H1 (cell line): ENCODE data around the gene AQP11. TPM values are rescaled to one million over a fixed set of nuclear protein-coding genes. Genes with fewer than 3 reads are reported as not detected.

Experiments
- CTCF ChIA-PET: fragments of 300-600 bp; sonication (Branson Sonifier 250); formaldehyde crosslinking; loops from one replicate; lab custom pipeline; 2021; ENCODE audit not compliant: partially characterized antibody; lab: Charles Lee
- POLR2A ChIA-PET: fragments of 300-600 bp; sonication (Branson Sonifier 250); formaldehyde crosslinking; loops from one replicate; lab custom pipeline; 2021; ENCODE audit warnings: inconsistent platforms; ENCODE audit not compliant: partially characterized antibody; lab: Charles Lee
- DNase-seq, 2 experiments: peaks; one replicate each; pipeline versions ENCODE4 v3.0.0 to v3.0.0-alpha.2; 2010 to 2022; ENCODE audit warnings: low spot score in 2 of 2, low read depth in 1 of 2, mixed read lengths in 1 of 2
- FAIRE-seq: peaks from 2 replicates; lab custom pipeline; 2011; peaks lifted over from hg19 to GRCh38; lab: Jason Lieb, UNC
- H2AFZ ChIP-seq: 2 replicates; pipeline ENCODE4 v1.8.1; 2012; ENCODE audit warnings: low read length, inconsistent platforms
- H2AK5ac ChIP-seq: 2 replicates; pipeline ENCODE4 v1.6.1; 2013; ENCODE audit warnings: low read depth, low read length
- H2BK120ac ChIP-seq: replicated peaks from 2 replicates; pipeline ENCODE3; 2013; ENCODE audit warnings: low read depth, low read length, inconsistent platforms
- H2BK12ac ChIP-seq: 2 replicates; pipeline ENCODE4 v1.6.1; 2013; ENCODE audit warnings: low read depth, low read length
- H2BK15ac ChIP-seq: 2 replicates; pipeline ENCODE4 v1.6.1; 2013; ENCODE audit warnings: low read length
- H2BK20ac ChIP-seq: 2 replicates; pipeline ENCODE4 v1.6.1; 2013; ENCODE audit warnings: low read length
- H2BK5ac ChIP-seq: 2 replicates; pipeline ENCODE4 v1.6.1; 2013; ENCODE audit warnings: low read depth, low read length
- H3K14ac ChIP-seq: 2 replicates; pipeline ENCODE4 v1.6.1; 2013; ENCODE audit warnings: inconsistent platforms; ENCODE audit not compliant: insufficient read length
- H3K18ac ChIP-seq: 2 replicates; pipeline ENCODE4 v1.6.1; 2013; ENCODE audit warnings: low read length; ENCODE audit errors: extremely low read depth
- H3K23ac ChIP-seq: 2 replicates; pipeline ENCODE4 v1.6.1; 2013; ENCODE audit warnings: inconsistent platforms; ENCODE audit not compliant: insufficient read length
- H3K23me2 ChIP-seq: 2 replicates; pipeline ENCODE4 v1.6.1; 2013; ENCODE audit warnings: low read depth, low read length
- H3K27ac ChIP-seq: 2 replicates; pipeline ENCODE4 v1.6.1; 2011; ENCODE audit warnings: low read depth, low read length, inconsistent platforms
- H3K27me3 ChIP-seq, 4 experiments: replicated peaks in 1 of 4; 1 replicate in 1 of 4; 2 replicates in 3 of 4; pipeline versions ENCODE4 v1.6.1 to v1.8.1; 2011 to 2013; ENCODE audit warnings: low read length in 3 of 4, mild to moderate bottlenecking in 3 of 4, inconsistent platforms in 2 of 4, mixed read lengths in 2 of 4, moderate library complexity in 1 of 4; ENCODE audit not compliant: control insufficient read depth in 3 of 4, insufficient read depth in 3 of 4; ENCODE audit errors: extremely low read depth in 1 of 4
- H3K36me3 ChIP-seq, 4 experiments: 2 replicates each; pipeline versions ENCODE4 v1.6.1 to v1.8.1; 2011 to 2013; ENCODE audit warnings: mild to moderate bottlenecking in 4 of 4, low read length in 3 of 4, moderate library complexity in 2 of 4, control low read depth in 1 of 4, inconsistent platforms in 1 of 4; ENCODE audit not compliant: insufficient read depth in 4 of 4, control insufficient read depth in 2 of 4
- H3K4ac ChIP-seq: replicated peaks from 2 replicates; pipeline ENCODE3; 2013; ENCODE audit warnings: low read length, low read depth, mixed read lengths, inconsistent platforms; ENCODE audit not compliant: insufficient read length
- H3K4me1 ChIP-seq, 4 experiments: replicated peaks in 1 of 4; 1 replicate in 1 of 4; 2 replicates in 3 of 4; pipeline versions ENCODE4 v1.6.1 to v1.8.1; 2011 to 2013; ENCODE audit warnings: low read length in 3 of 4, inconsistent platforms in 2 of 4, mixed read lengths in 1 of 4; ENCODE audit not compliant: insufficient read depth in 4 of 4, control insufficient read depth in 3 of 4
- H3K4me2 ChIP-seq, 2 experiments: 2 replicates each; pipeline versions ENCODE4 v1.6.1 to v1.8.1; 2011 to 2013; ENCODE audit warnings: low read depth in 2 of 2, low read length in 2 of 2, control low read depth in 1 of 2, inconsistent platforms in 1 of 2, mild to moderate bottlenecking in 1 of 2; ENCODE audit not compliant: insufficient read depth in 1 of 2
- H3K4me3 ChIP-seq, 4 experiments: fragments of 200-600, 300-600 bp in 1 of 4; sonication (generic), shearing (Covaris generic), sonication (Bioruptor Twin) in 1 of 4; 2 replicates each; pipeline versions ENCODE4 v1.5.1 to v1.8.1; 2011 to 2016; ENCODE audit warnings: low read length in 4 of 4, low read depth in 3 of 4, control low read depth in 2 of 4, inconsistent platforms in 2 of 4, mild to moderate bottlenecking in 2 of 4, mixed read lengths in 1 of 4, moderate library complexity in 1 of 4; ENCODE audit not compliant: insufficient read depth in 2 of 4; ENCODE audit errors: extremely low read depth in 1 of 4
- H3K56ac ChIP-seq: replicated peaks from 2 replicates; pipeline ENCODE3; 2013; ENCODE audit warnings: low read depth, mild to moderate bottlenecking, mixed read lengths, low read length, inconsistent platforms; ENCODE audit not compliant: insufficient read length
- H3K79me1 ChIP-seq: 2 replicates; pipeline ENCODE4 v1.6.1; 2013; ENCODE audit warnings: low read depth, low read length, control low read depth
- H3K79me2 ChIP-seq, 2 experiments: 2 replicates each; pipeline versions ENCODE4 v1.6.1 to v1.8.1; 2012 to 2013; ENCODE audit warnings: low read length in 2 of 2, mild to moderate bottlenecking in 2 of 2, inconsistent platforms in 1 of 2; ENCODE audit not compliant: insufficient read depth in 2 of 2, control insufficient read depth in 1 of 2
- H3K9ac ChIP-seq, 4 experiments: replicated peaks in 1 of 4; 1 replicate in 1 of 4; 2 replicates in 3 of 4; pipeline versions ENCODE4 v1.6.1 to v1.8.1; 2011 to 2013; ENCODE audit warnings: low read depth in 3 of 4, low read length in 3 of 4, control low read depth in 2 of 4, mild to moderate bottlenecking in 2 of 4, moderate library complexity in 2 of 4, inconsistent platforms in 1 of 4; ENCODE audit errors: extremely low read depth in 1 of 4
- H3K9me3 ChIP-seq, 2 experiments: 2 replicates each; pipeline versions ENCODE4 v1.6.1 to v1.8.1; 2012 to 2013; ENCODE audit warnings: mild to moderate bottlenecking in 2 of 2, moderate library complexity in 2 of 2, control low read depth in 1 of 2, inconsistent platforms in 1 of 2, low read depth in 1 of 2, low read length in 1 of 2, mixed read lengths in 1 of 2; ENCODE audit not compliant: insufficient read depth in 2 of 2
- H4K20me1 ChIP-seq, 2 experiments: replicated peaks in 1 of 2; 2 replicates each; pipeline versions ENCODE3 to v1.8.1; 2011 to 2013; ENCODE audit warnings: inconsistent platforms in 2 of 2, low read length in 2 of 2, mild to moderate bottlenecking in 1 of 2; ENCODE audit not compliant: insufficient read depth in 2 of 2, control insufficient read depth in 1 of 2
- H4K5ac ChIP-seq: 2 replicates; pipeline ENCODE4 v1.6.1; 2013; ENCODE audit warnings: low read length, low read depth, mixed read lengths, inconsistent platforms; ENCODE audit not compliant: insufficient read length
- H4K8ac ChIP-seq: 2 replicates; pipeline ENCODE4 v1.8.0; 2013; ENCODE audit warnings: mild to moderate bottlenecking, moderate library complexity, low read length, inconsistent platforms; ENCODE audit not compliant: insufficient read depth; ENCODE audit errors: extremely low read depth
- H4K91ac ChIP-seq: replicated peaks from 2 replicates; pipeline ENCODE3; 2013; ENCODE audit warnings: low read length, mixed read lengths, inconsistent platforms; ENCODE audit not compliant: insufficient read length
- BACH1 ChIP-seq: IDR thresholded peaks from 2 replicates; pipeline ENCODE4 v1.6.1; 2012; ENCODE audit warnings: low read length, improper control_type of control experiment
- CTBP2 ChIP-seq: IDR thresholded peaks from 2 replicates; pipeline ENCODE4 v1.7.0; 2011; ENCODE audit warnings: borderline replicate concordance, mild to moderate bottlenecking, moderate library complexity, mixed read lengths, low read length; ENCODE audit not compliant: insufficient read depth, insufficient read length
- EP300 ChIP-seq, 2 experiments: IDR thresholded peaks; 1 replicate in 1 of 2; 2 replicates in 1 of 2; pipeline ENCODE4 v1.6.1; 2011 to 2012; ENCODE audit warnings: low read depth in 2 of 2, low read length in 2 of 2, mild to moderate bottlenecking in 2 of 2, borderline replicate concordance in 1 of 2, inconsistent platforms in 1 of 2, moderate library complexity in 1 of 2
- HDAC2 ChIP-seq, 2 experiments: fragments of 300-600 bp in 1 of 2; sonication (generic) in 1 of 2; IDR thresholded peaks; 2 replicates each; pipeline ENCODE4 v1.6.1; 2011 to 2012; ENCODE audit warnings: low read depth in 2 of 2, low read length in 2 of 2, mild to moderate bottlenecking in 2 of 2, moderate library complexity in 2 of 2, borderline replicate concordance in 1 of 2, inconsistent platforms in 1 of 2
- MAFK ChIP-seq: IDR thresholded peaks from 2 replicates; pipeline ENCODE4 v1.6.1; 2012; ENCODE audit warnings: low read depth, mild to moderate bottlenecking, improper control_type of control experiment, low read length
- PHF8 ChIP-seq: fragments of 200-600 bp; sonication (generic); conservative IDR thresholded peaks from 2 replicates; pipeline ENCODE4 v1.7.1; 2012; ENCODE audit warnings: low read depth, mild to moderate bottlenecking, inconsistent platforms, low read length, moderate library complexity
- RBBP5 ChIP-seq: IDR thresholded peaks from 2 replicates; pipeline ENCODE4 v1.7.1; 2012; ENCODE audit warnings: low read depth, mild to moderate bottlenecking, inconsistent platforms, low read length, moderate library complexity, borderline replicate concordance
- RXRA ChIP-seq: IDR thresholded peaks from 2 replicates; pipeline ENCODE4 v1.6.1; 2011; ENCODE audit warnings: low read depth, mild to moderate bottlenecking, low read length, moderate library complexity; ENCODE audit not compliant: insufficient read depth
- YY1 ChIP-seq: IDR thresholded peaks from 2 replicates; pipeline ENCODE4 v1.6.1; 2011; ENCODE audit warnings: low read depth, mild to moderate bottlenecking, low read length
- WGBS, 2 experiments: shearing (Covaris generic) in 1 of 2; methylation state at CpG; one replicate each; pipeline versions ENCODE4 v1.1.6 to v1.1.7; 2013 to 2015; ENCODE audit warnings: low lambda C conversion rate in 2 of 2, mixed read lengths in 2 of 2, inconsistent platforms in 1 of 2, low coverage in 1 of 2, missing lambda C conversion rate in 1 of 2; ENCODE audit not compliant: insufficient replicate concordance in 2 of 2, insufficient coverage in 1 of 2, insufficient read length in 1 of 2; ENCODE audit errors: extremely low coverage in 1 of 2, missing lambda C conversion rate in 1 of 2; 5-methylcytosine and 5-hydroxymethylcytosine counted together
- polyA plus RNA-seq, 7 experiments: library from polyadenylated mRNA; depleted of rRNA in 3 of 7; stranded (reverse) in 5 of 7; unstranded in 2 of 7; fragments of >200 nt in 5 of 7; fragments of 200-250 nt in 2 of 7; gene quantifications; 1 replicate in 5 of 7; 2 replicates in 1 of 7; 4 replicates in 1 of 7; pipeline versions ENCODE4 v1.2.1 to v1.2.3, GENCODE V29; 2011 to 2013; ENCODE audit warnings: missing spikeins in 2 of 7, mixed read lengths in 2 of 7
- total RNA-seq: library from RNA; stranded (reverse); fragmentation: NEBNext Ultra II Directional; extraction: Animal tissue kit (Norgen Biotek cat#: 25700); gene quantifications from 2 replicates; pipeline ENCODE4 v1.2.1, GENCODE V29; 2021

The AQP11 gene
- total and polyA plus RNA-seq, 2 of the 8 experiments (the other 6 are each of a cell fraction or from before 2014, with no cell fraction given): 1.1 to 1.6 TPM

- Histone ChIP-seq H3K79me2 (no peaks in the 10 kb centered on the region), H2AK5ac (no peak overlapping the region), H3K4me3 (no peak overlapping the region), H4K8ac (no peak overlapping the region), H3K4me1 (no peaks in the 10 kb centered on the region; a peak in 1 of 7 replicates), H2AFZ (no peak overlapping the region), H3K27ac (no peak overlapping the region), H2BK120ac (no peak overlapping the region), H3K18ac (no peak overlapping the region), H4K91ac (no peak overlapping the region), H3K4me2 (no peak overlapping the region; a peak in 1 of 4 replicates), H3K9ac (no peak overlapping the region), H4K5ac (no peak overlapping the region), H2BK12ac (no peak overlapping the region), H3K23me2 (no peaks in the 10 kb centered on the region), H3K27me3 (no peaks in the 10 kb centered on the region), H3K23ac (no peak overlapping the region), H3K9me3 (no peaks in the 10 kb centered on the region), H3K56ac (no peak overlapping the region), H3K4ac (no peak overlapping the region), H3K14ac (no peak overlapping the region), H3K79me1 (no peaks in the 10 kb centered on the region), H4K20me1 (peaks cover 0 to 2% of the 10 kb centered on the region in 2 experiments), H2BK5ac (no peak overlapping the region), H3K36me3 (peaks cover 0 to 17% (median 7%) of the 10 kb centered on the region in 4 experiments; a peak in 3 of 8 replicates), H2BK20ac (no peak overlapping the region), H2BK15ac (no peak overlapping the region)
- no peak for FAIRE-seq
- ChIA-PET POLR2A (interaction anchor here (0.6 to 4.9 kb wide), 4 partner anchors 9 to 437 kb away, joined by 3 to 17 read pairs (median 8); partner anchors contain the start of gene AQP11), CTCF (interaction anchor here (1.5 to 3.0 kb wide), 2 partner anchors 12 to 16 kb away, joined by 5 to 17 read pairs; no protein-coding TSS in a partner anchor)
- no peak for DNase-seq
- TF ChIP-seq RBBP5 (no peak), RXRA (no peak), MAFK (peak; percentile 47; the same call in 1 of the 2 replicates), YY1 (no peak), BACH1 (peak; percentile 83), PHF8 (no peak), EP300 (IDR thresholded peaks at IDR 0.05; ENCODE audit: borderline replicate concordance in 1 of 2, low read depth in 2 of 2, low read length in 2 of 2) (no peak), HDAC2 (IDR thresholded peaks at IDR 0.05; ENCODE audit: borderline replicate concordance in 1 of 2, low read depth in 2 of 2, low read length in 2 of 2) (no peak), CTBP2 (no peak)
- 83% methylated on average over 3 of the region's 3 CpGs; no CpG with 5 or more reads in 1 of the 2 experiments for WGBS, 2 experiments
Observed at GRCh38 chr11:77602381-77603088, 12.8 kb downstream of the AQP11 start.
